ENCODE data around the gene TMEM117. TPM values are rescaled to one million over a fixed set of nuclear protein-coding genes. Genes with fewer than 3 reads are reported as not detected.

The TMEM117 gene
- total RNA-seq, 1 donor from 2014 or later, result 11.6 TPM

GRCh38 chr12:43978556-43978955, 142.7 kb downstream of the TMEM117 start:
- H3K4me1 Mint-ChIP-seq (ENCODE audit: low read depth), result peaks cover 1% of the 10 kb centered on the region
- no peak for DNase-seq (ENCODE audit: low spot score, unreplicated experiment)
- no peaks in the 10 kb centered on the region for H3K27me3 Mint-ChIP-seq
- H3K27ac Mint-ChIP-seq, result no peak overlapping the region
- no peak overlapping the region for H3K4me3 Mint-ChIP-seq (ENCODE audit: low read depth)
- no peak for TF ChIP-seq CTCF (IDR thresholded peaks at IDR 0.05; ENCODE audit: unreplicated experiment)
- peaks cover 51% of the 10 kb centered on the region for H3K9me3 Mint-ChIP-seq (ENCODE audit: low read depth)
- peaks cover 17% of the 10 kb centered on the region for H3K36me3 Mint-ChIP-seq (ENCODE audit: insufficient read depth)

- peaks cover 17% of the 10 kb centered on the region for H3K36me3 Mint-ChIP-seq (ENCODE audit: insufficient read depth)
- no peak overlapping the region for H3K27ac Mint-ChIP-seq
- H3K9me3 Mint-ChIP-seq (ENCODE audit: low read depth), result peaks cover 51% of the 10 kb centered on the region
Measured at GRCh38 chr12:43979450-43979849, 143.6 kb downstream of the TMEM117 start.

GRCh38 chr12:43980627-43981191, 144.8 kb downstream of the TMEM117 start:
- no peak overlapping the region for H3K27ac Mint-ChIP-seq
- peaks cover 50% of the 10 kb centered on the region for H3K9me3 Mint-ChIP-seq (ENCODE audit: low read depth)
- no peak overlapping the region for H3K4me3 Mint-ChIP-seq (ENCODE audit: low read depth)
- H3K27me3 Mint-ChIP-seq, result no peaks in the 10 kb centered on the region
- no peak for TF ChIP-seq CTCF (IDR thresholded peaks at IDR 0.05; ENCODE audit: unreplicated experiment)
- peaks cover 16% of the 10 kb centered on the region for H3K36me3 Mint-ChIP-seq (ENCODE audit: insufficient read depth)
- peaks cover 1% of the 10 kb centered on the region for H3K4me1 Mint-ChIP-seq (ENCODE audit: low read depth)
- no peak for DNase-seq (ENCODE audit: low spot score, unreplicated experiment)

More at GRCh38 chr12:43979450-43979849, 143.6 kb downstream of the TMEM117 start:
- Mint-ChIP-seq H3K4me3 (ENCODE audit: low read depth) (no peak overlapping the region), H3K27me3 (no peaks in the 10 kb centered on the region), H3K4me1 (ENCODE audit: low read depth) (peaks cover 1% of the 10 kb centered on the region)
- DNase-seq (ENCODE audit: low spot score, unreplicated experiment), result no peak
- no peak for TF ChIP-seq CTCF (IDR thresholded peaks at IDR 0.05; ENCODE audit: unreplicated experiment)

GRCh38 chr12:43981726-43982125, 145.8 kb downstream of the TMEM117 start:
- Mint-ChIP-seq H3K36me3 (ENCODE audit: insufficient read depth) (peaks cover 13% of the 10 kb centered on the region), H3K27ac (no peak overlapping the region), H3K4me3 (ENCODE audit: low read depth) (no peak overlapping the region), H3K9me3 (ENCODE audit: low read depth) (peaks cover 40% of the 10 kb centered on the region), H3K27me3 (no peaks in the 10 kb centered on the region), H3K4me1 (ENCODE audit: low read depth) (peaks cover 1% of the 10 kb centered on the region)
- no peak for DNase-seq (ENCODE audit: low spot score, unreplicated experiment)
- TF ChIP-seq CTCF (IDR thresholded peaks at IDR 0.05; ENCODE audit: unreplicated experiment), result no peak

GRCh38 chr12:43982544-43982943, 146.7 kb downstream of the TMEM117 start:
- TF ChIP-seq CTCF (IDR thresholded peaks at IDR 0.05; ENCODE audit: unreplicated experiment), result no peak
- peaks cover 37% of the 10 kb centered on the region for H3K9me3 Mint-ChIP-seq (ENCODE audit: low read depth)
- H3K36me3 Mint-ChIP-seq (ENCODE audit: insufficient read depth), result peaks cover 11% of the 10 kb centered on the region
- no peaks in the 10 kb centered on the region for H3K27me3 Mint-ChIP-seq
- peaks cover 1% of the 10 kb centered on the region for H3K4me1 Mint-ChIP-seq (ENCODE audit: low read depth)
- DNase-seq (ENCODE audit: low spot score, unreplicated experiment), result no peak
- no peak overlapping the region for H3K27ac Mint-ChIP-seq
- H3K4me3 Mint-ChIP-seq (ENCODE audit: low read depth), result no peak overlapping the region

Data from progenitor cell of endocrine pancreas (in vitro differentiated cells).